ENCODE results near the gene LRCH1.

Gene LRCH1

GRCh38 chr13:46761866-46762265 is 208.9 kb downstream of the LRCH1 start:
- TF ChIP-seq USF1 (IDR thresholded peaks at IDR 0.05) (no peak), MAX (IDR thresholded peaks at IDR 0.05) (no peak), YY1 (IDR thresholded peaks at IDR 0.05; ENCODE audit: low read depth) (no peak), CEBPB (IDR thresholded peaks at IDR 0.05) (no peak), TAF1 (IDR thresholded peaks at IDR 0.05; ENCODE audit: low read depth) (no peak), TCF12 (IDR thresholded peaks at IDR 0.05; ENCODE audit: low read depth) (no peak), CREB1 (IDR thresholded peaks at IDR 0.05; ENCODE audit: low read depth) (no peak), REST (IDR thresholded peaks at IDR 0.05; ENCODE audit: low read depth) (no peak), TEAD4 (IDR thresholded peaks at IDR 0.05) (no peak), RAD21 (IDR thresholded peaks at IDR 0.05; ENCODE audit: low read depth) (no peak), FOXM1 (IDR thresholded peaks at IDR 0.05; ENCODE audit: borderline replicate concordance, low read depth) (no peak), EGR1 (IDR thresholded peaks at IDR 0.05) (no peak), EP300 (IDR thresholded peaks at IDR 0.05; ENCODE audit: borderline replicate concordance) (no peak), NFIC (IDR thresholded peaks at IDR 0.05) (no peak), ZBTB7A (IDR thresholded peaks at IDR 0.05; ENCODE audit: low read depth) (no peak)

- TF ChIP-seq FOXM1 (IDR thresholded peaks at IDR 0.05; ENCODE audit: borderline replicate concordance, low read depth) (no peak), CREB1 (IDR thresholded peaks at IDR 0.05; ENCODE audit: low read depth) (no peak), YY1 (IDR thresholded peaks at IDR 0.05; ENCODE audit: low read depth) (no peak), CEBPB (IDR thresholded peaks at IDR 0.05) (no peak), RAD21 (IDR thresholded peaks at IDR 0.05; ENCODE audit: low read depth) (no peak), TCF12 (IDR thresholded peaks at IDR 0.05; ENCODE audit: low read depth) (no peak), EGR1 (IDR thresholded peaks at IDR 0.05) (no peak)
These were observed 218.7 kb downstream of the LRCH1 start for GRCh38 chr13:46771693-46772092.

GRCh38 chr13:46773541-46773940 is 220.6 kb downstream of the LRCH1 start:
- TF ChIP-seq NFIC (IDR thresholded peaks at IDR 0.05), result no peak
- no peak for TF ChIP-seq RAD21 (IDR thresholded peaks at IDR 0.05; ENCODE audit: low read depth)
- no peak for TF ChIP-seq USF1 (IDR thresholded peaks at IDR 0.05)
- TF ChIP-seq REST (IDR thresholded peaks at IDR 0.05; ENCODE audit: low read depth), result no peak
- no peak for TF ChIP-seq CREB1 (IDR thresholded peaks at IDR 0.05; ENCODE audit: low read depth)
- no peak for TF ChIP-seq TCF12 (IDR thresholded peaks at IDR 0.05; ENCODE audit: low read depth)
- TF ChIP-seq ZBTB7A (IDR thresholded peaks at IDR 0.05; ENCODE audit: low read depth), result no peak
- TF ChIP-seq TAF1 (IDR thresholded peaks at IDR 0.05; ENCODE audit: low read depth), result no peak
- TF ChIP-seq TEAD4 (IDR thresholded peaks at IDR 0.05), result no peak

GRCh38 chr13:46775385-46776107 is 222.6 kb downstream of the LRCH1 start:
- TF ChIP-seq FOXM1 (IDR thresholded peaks at IDR 0.05; ENCODE audit: borderline replicate concordance, low read depth) (no peak), TAF1 (IDR thresholded peaks at IDR 0.05; ENCODE audit: low read depth) (no peak), YY1 (IDR thresholded peaks at IDR 0.05; ENCODE audit: low read depth) (no peak), NFIC (IDR thresholded peaks at IDR 0.05) (no peak), EGR1 (IDR thresholded peaks at IDR 0.05) (no peak), REST (IDR thresholded peaks at IDR 0.05; ENCODE audit: low read depth) (no peak), USF1 (IDR thresholded peaks at IDR 0.05) (no peak), CREB1 (IDR thresholded peaks at IDR 0.05; ENCODE audit: low read depth) (no peak), EP300 (IDR thresholded peaks at IDR 0.05; ENCODE audit: borderline replicate concordance) (no peak), TCF12 (IDR thresholded peaks at IDR 0.05; ENCODE audit: low read depth) (no peak), RAD21 (IDR thresholded peaks at IDR 0.05; ENCODE audit: low read depth) (no peak), MAX (IDR thresholded peaks at IDR 0.05) (no peak)
